HG02884 (cell line): ENCODE results near the gene KIAA1755.

Source experiments
- ATAC-seq: cut with Tn5 transposase; IDR thresholded peaks from one replicate; pipeline ENCODE4 v1.9.1; 2021; ENCODE audit warnings: mild to moderate bottlenecking, moderate library complexity; ENCODE audit not compliant: unreplicated experiment

KIAA1755 gene

DNA sequence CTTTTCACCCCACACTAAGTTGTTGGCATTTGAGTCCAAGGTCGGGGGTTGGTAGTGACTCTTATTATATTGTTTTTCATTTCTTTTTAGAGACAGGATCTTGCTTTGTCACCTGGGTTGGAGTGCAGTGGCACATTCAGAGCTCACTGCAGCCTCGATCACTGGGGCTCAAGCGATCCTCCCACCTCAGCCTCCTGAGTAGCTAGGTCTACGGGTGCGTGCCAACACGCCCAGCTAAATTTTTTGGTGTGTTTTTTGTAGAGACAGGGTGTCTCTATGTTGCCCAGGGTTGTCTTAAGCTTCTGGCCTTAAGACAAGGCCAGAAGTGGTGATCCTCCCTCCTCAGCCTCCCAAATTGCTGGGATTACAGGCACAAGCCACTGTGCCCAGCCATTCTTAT, 70.4 kb downstream of the KIAA1755 start:
- no peak for ATAC-seq

DNA sequence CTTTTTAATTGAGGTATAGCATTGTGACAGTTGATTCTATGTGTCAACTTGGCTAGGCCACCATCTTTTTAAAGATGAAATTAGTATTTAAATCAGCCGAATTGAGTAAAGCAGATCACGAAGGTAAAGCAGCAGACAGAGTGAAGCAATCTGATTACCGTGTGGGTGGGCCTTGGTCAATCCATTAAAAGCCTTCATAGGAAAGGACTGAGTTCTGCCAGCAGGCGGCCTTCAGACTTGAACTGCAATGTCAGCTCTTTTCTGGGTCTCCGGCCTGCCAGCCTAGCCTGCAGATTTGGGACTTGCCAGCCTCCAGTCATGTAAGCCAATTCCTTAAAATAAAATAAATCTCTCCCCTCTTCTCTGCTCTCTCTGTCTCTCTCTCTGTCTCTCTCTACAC, 73.0 kb downstream of the KIAA1755 start:
- ATAC-seq: no peak

DNA sequence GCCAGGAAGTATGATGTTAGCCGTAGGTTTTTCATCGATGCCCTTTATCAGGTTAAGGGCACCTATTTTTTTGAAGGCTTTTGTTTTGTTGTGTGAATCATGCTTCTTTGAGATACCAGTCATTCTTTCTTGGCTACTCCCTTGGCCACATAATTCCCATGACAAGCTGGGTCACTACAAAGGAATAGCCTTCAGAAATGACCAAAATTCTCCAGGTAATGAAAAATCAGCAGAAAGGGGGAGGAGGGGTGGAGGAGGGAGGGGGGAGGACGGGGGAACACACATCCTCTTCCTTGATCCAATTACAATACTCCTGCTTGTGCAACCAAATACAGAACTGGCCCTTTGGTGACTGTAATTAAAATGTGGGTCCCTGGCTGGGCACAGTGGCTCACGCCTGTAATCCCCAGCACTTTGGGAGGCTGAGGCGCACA, 73.7 kb downstream of the KIAA1755 start:
- no peak for ATAC-seq

- no peak for ATAC-seq
Observed at GRCh38 chr20:38184101-38184500, 76.4 kb downstream of the KIAA1755 start.

GRCh38 chr20:38181971-38182370, 78.6 kb downstream of the KIAA1755 start:
- no peak for ATAC-seq

- peak; percentile 76 for ATAC-seq
Observed at GRCh38 chr20:38181207-38181801, 79.2 kb downstream of the KIAA1755 start.

DNA sequence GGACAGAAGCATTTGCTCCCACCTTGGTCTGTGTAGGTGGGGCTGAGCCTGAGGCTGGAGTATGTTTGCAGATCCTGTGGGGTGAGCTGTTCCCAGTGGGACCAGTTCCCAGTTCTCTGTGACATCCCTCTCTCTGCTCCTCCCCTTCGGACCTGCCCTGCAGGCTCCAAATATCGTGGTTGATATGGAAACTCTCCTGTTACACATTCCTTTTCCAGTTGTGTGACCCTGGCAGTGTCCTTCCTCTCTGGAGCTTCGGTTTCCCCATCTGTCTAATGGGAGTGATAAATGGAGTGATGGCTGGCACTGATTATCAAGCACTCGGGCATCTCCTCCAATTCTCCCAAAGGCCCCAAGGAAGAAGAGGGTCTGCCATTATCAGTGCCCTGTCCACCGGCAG, 79.8 kb downstream of the KIAA1755 start:
- ATAC-seq: no peak

DNA sequence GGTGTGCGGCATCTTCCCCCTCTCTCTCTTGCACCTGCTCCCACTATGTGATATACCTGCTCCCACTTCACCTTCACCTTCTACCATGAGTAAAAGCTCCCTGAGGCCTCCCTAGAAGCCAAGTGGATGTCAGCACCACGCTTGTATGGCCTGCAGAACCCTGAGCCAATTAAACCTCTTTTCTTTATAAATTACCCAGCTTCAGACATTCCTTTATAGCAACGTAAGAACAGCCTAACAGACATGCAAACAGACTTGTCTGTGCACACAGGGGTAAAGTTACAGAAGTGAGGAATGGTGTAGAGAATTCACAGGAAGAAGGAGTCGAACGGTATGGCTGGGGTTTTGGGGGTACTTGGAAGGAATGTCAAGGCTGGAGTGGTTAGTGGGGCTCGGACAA, 80.7 kb downstream of the KIAA1755 start:
- ATAC-seq: no peak

- no peak for ATAC-seq
Observed at GRCh38 chr20:38178581-38178980, 82.0 kb downstream of the KIAA1755 start.

- no peak for ATAC-seq
Observed at GRCh38 chr20:38178065-38178491, 82.5 kb downstream of the KIAA1755 start.

GRCh38 chr20:38177201-38177600, 83.3 kb downstream of the KIAA1755 start:
- ATAC-seq: no peak

- no peak for ATAC-seq
Observed at GRCh38 chr20:38175304-38176180, 85.0 kb downstream of the KIAA1755 start.

DNA sequence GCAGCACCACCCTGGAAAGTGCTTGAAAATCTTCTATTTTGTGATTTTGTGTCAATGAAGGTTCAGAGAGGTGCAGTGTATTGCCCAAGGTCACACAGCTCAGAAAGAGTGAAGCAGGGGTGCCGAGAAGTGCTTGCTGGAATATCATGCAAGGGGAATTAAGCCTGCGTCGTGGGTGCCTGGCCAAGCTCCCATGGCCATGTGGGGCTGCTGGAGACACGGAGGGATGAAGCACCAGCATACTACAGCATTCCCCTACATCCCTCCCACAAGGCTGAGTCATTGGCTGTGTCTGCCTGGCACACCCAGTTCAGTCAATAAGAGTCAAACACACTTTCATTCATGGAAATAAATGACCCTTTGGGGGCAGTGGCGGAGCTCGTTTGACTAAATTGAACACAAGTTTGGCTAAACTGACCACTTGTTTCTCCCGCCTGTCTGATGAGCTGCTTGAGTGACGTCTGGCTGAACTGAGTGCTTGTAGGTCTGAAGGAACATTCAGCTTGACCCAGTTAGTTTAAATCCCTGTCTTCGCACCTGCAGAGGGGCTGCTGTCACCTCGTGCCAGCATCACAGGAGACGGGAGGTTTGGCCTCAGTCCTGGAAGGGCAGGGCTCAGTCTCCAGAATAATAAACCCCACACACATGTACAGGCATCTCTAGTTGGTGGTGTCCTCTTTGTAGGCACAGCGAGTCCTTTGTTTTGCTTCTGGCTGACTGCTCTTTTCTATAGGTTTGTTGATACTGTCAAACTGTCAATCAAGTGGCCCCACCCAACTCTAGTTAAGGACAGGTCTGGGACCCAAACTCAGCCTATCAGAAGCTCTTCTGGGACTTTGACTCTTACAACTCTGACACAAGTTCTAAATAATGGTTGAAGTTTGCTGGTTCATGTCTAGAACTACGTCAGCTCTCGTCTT, 87.0 kb downstream of the KIAA1755 start:
- no peak for ATAC-seq

DNA sequence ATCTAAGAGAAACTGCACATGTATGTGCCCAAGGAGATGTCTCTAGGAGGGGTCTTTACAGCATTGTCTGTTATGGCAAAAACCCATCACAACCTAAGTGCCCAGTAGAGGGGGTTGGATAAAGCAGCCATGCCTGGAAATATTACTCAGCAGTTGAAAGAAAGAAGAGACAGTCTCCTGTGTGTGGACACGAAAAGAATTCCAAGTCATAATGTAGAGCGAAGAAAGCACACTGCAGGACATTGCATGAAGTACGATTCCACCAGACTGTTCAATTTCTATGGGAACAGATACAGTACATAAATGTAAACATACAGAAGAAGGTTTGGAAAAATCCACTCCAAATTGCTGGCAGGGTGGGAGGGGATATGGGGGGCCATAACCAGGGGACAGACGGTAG, 88.1 kb downstream of the KIAA1755 start:
- ATAC-seq: no peak

DNA sequence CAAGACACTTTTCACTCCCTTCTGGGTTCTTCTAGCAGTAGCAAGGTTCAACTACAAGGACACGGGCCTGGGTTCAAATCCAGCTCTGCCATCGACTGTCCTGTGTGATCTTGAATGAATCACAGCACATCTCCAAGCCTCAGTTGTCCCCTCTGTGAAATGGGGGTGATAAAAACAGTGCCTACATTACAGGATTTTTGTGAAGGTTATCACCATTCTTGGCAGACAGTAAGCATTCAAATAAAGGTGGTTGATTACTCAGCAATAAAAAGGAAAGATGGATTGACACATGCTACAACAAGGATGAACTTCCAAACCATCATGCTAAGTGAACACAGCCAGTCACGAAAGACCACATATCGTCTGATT, 88.9 kb downstream of the KIAA1755 start:
- no peak for ATAC-seq

DNA sequence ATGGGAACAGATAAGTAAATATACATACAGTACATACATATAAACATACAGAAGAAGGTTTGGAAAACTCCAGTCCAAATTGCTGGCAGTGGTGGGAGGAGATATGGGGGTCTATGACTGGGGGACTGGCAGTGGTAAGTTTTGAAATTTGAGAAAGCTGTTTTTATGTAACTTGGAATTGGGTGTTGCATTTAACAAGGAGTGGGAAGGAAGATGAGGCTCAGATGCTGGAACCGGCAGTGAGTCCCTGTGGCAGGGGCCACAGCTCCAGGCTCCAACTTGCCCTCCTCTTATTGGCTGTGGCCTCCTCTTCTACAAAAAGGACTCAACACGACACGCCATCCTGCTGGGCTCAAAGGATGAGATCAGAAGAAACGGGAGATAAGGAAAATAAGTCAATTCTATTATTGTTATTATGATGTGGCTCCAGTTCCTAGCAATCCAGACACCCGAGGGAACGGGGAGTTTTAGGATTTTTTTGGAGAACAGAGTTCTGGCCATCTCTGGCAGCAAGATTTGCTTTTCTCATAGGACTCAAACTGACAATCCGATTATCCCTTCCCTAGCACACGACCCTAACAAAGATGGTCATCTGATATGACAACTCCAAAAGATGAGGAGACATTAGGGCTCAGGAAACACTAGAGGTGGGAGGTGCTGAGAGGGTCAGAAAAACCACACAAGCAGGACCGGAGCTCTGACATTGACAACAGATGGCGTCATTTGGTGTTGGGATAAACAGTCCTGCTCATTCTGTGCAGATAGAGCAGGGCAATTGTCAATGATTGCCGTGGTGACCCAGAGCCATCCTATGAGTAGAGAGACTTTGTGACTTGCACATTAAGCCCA, 89.5 kb downstream of the KIAA1755 start:
- ATAC-seq: no peak

GRCh38 chr20:38170219-38170825, 90.2 kb downstream of the KIAA1755 start:
- no peak for ATAC-seq

GRCh38 chr20:38169636-38170193, 90.8 kb downstream of the KIAA1755 start:
- ATAC-seq: no peak

- no peak for ATAC-seq
Observed at GRCh38 chr20:38168791-38169589, 91.5 kb downstream of the KIAA1755 start.
